Activated CD4-positive, alpha-beta memory T cell treated with anti-CD3 and anti-CD28 coated beads for 36 hours (primary cell): ENCODE data around the gene CNNM2. TPM values are rescaled to one million over a fixed set of nuclear protein-coding genes. Genes with fewer than 3 reads are reported as not detected.
"Not testable (repeated sequence)": the region's sequence is repeated elsewhere in the genome, so short reads cannot be mapped to it uniquely, and the experiment has no call there.

ENCODE experiments used
- CTCF ChIA-PET: fragments of 350-600 bp; sonication (Branson Sonifier 250); formaldehyde crosslinking; loops from one replicate; lab custom pipeline; 2021; ENCODE audit warnings: antibody characterized with exemption, inconsistent platforms; lab: Charles Lee
- POLR2A ChIA-PET: fragments of 350-600 bp; sonication (Branson Sonifier 250); formaldehyde crosslinking; loops from one replicate; lab custom pipeline; 2021; ENCODE audit warnings: antibody characterized with exemption; lab: Charles Lee
- DNase-seq: peaks from one replicate; pipeline ENCODE4 v3.0.0-alpha.2; 2020
- H3K27ac Mint-ChIP-seq: one replicate; pipeline ENCODE4 v1.8.0; 2021; ENCODE audit warnings: mixed read lengths
- H3K27me3 Mint-ChIP-seq: one replicate; pipeline ENCODE4 v1.8.0; 2021; ENCODE audit warnings: mixed read lengths
- H3K36me3 Mint-ChIP-seq: one replicate; pipeline ENCODE4 v1.8.0; 2021; ENCODE audit warnings: mixed read lengths
- H3K4me1 Mint-ChIP-seq: one replicate; pipeline ENCODE4 v1.8.0; 2021; ENCODE audit warnings: low read depth, mixed read lengths
- H3K4me3 Mint-ChIP-seq: one replicate; pipeline ENCODE4 v1.8.0; 2021; ENCODE audit warnings: mild to moderate bottlenecking, mixed read lengths
- H3K9me3 Mint-ChIP-seq: one replicate; pipeline ENCODE4 v1.8.0; 2021; ENCODE audit warnings: mixed read lengths
- intact Hi-C: fragments of 100-400 bp; cut with micrococcal nuclease; formaldehyde crosslinking; loops from one replicate; pipeline ENCODE4 v1.15.1; 2023
- total RNA-seq, 2 experiments: library from RNA; stranded (reverse); gene quantifications; one replicate each; pipeline ENCODE4 v1.2.3, GENCODE V29; 2021

CNNM2 gene
- total RNA-seq, 2 experiments from 2014 or later = 4.0 to 4.2 TPM

DNA sequence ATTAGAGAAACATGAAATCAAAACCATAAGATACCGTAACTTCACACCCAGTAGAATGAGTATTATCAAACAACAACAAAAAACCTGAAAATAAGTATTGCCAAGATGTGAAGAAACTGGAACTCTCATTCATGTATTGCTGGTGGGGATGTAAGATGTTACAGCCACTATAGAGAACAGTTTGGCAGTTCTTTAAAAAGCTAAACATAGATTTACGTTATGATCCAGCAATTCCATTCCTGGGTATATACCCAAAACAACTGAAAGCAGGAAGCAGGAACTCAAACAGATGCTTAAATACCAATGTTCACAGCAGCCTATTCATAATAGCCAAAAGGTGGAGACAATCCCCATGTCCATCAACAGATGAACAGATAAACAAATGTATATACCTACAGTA, 202.5 kb downstream of the CNNM2 start:
- H3K4me3 Mint-ChIP-seq = no peak overlapping the region
- H3K9me3 Mint-ChIP-seq = no peaks in the 10 kb centered on the region
- POLR2A ChIA-PET = no interaction called here
- DNase-seq = no peak
- intact Hi-C loops = no loop called here
- H3K36me3 Mint-ChIP-seq = peaks cover 4% of the 10 kb centered on the region
- CTCF ChIA-PET = no interaction called here
- peaks cover 19% of the 10 kb centered on the region for H3K4me1 Mint-ChIP-seq
- H3K27me3 Mint-ChIP-seq = no peaks in the 10 kb centered on the region
- H3K27ac Mint-ChIP-seq = no peak overlapping the region

GRCh38 chr10:103120977-103121735, 203.1 kb downstream of the CNNM2 start:
- ChIA-PET POLR2A (no interaction called here), CTCF (no interaction called here)
- intact Hi-C loops = no loop called here
- DNase-seq = no peak
- no peak overlapping the region for H3K4me3 Mint-ChIP-seq
- no peaks in the 10 kb centered on the region for H3K9me3 Mint-ChIP-seq
- H3K27ac Mint-ChIP-seq = no peak overlapping the region
- H3K27me3 Mint-ChIP-seq = no peaks in the 10 kb centered on the region
- peaks cover 25% of the 10 kb centered on the region for H3K4me1 Mint-ChIP-seq
- peaks cover 4% of the 10 kb centered on the region for H3K36me3 Mint-ChIP-seq

DNA sequence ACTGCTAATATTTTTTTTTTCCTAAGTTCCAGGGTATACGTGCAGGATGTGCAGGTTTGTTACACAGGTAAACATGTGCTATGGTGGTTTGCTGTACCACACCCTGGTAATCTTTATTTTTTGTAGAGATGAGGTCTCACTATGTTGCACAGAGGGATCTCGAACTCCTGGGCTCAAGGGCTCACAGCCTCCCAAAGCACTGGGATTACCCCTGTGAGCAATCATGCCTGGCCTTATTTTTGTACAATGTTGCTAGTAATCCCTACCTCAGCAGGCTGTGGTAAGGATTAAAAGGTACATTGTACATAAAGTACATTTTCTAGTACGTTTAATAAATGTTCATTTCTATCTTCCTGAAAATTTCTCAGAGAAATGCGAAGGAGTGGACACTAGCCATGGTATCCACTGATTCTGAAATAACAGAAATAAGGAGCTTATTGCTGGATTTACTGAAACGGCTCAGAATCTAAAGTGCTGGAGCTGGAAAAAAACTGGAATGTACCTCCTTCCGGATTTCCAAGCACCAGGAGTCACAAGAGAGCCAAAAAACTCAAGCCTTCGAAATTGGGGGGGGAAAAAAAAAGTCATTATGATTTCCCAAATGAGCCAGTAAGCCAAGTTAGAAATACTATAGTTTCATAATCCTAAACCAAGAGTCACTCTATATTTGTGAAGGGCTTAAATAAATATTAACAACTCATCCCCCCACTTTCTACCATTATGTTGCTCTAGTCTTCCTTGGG, 205.4 kb downstream of the CNNM2 start:
- Mint-ChIP-seq H3K36me3 (peaks cover 9% of the 10 kb centered on the region), H3K27me3 (no peaks in the 10 kb centered on the region), H3K4me3 (no peak overlapping the region), H3K9me3 (no peaks in the 10 kb centered on the region), H3K4me1 (peaks cover 26% of the 10 kb centered on the region), H3K27ac (no peak overlapping the region)
- CTCF ChIA-PET = interaction anchor here (2.5 kb wide), 1 partner anchor 121 kb away, joined by 10 read pairs; no protein-coding TSS in a partner anchor
- no peak for DNase-seq
- POLR2A ChIA-PET = interaction anchor here (1.0 kb wide), 1 partner anchor 10 kb away, joined by 3 read pairs; no protein-coding TSS in a partner anchor
- intact Hi-C loops = no loop called here

DNA sequence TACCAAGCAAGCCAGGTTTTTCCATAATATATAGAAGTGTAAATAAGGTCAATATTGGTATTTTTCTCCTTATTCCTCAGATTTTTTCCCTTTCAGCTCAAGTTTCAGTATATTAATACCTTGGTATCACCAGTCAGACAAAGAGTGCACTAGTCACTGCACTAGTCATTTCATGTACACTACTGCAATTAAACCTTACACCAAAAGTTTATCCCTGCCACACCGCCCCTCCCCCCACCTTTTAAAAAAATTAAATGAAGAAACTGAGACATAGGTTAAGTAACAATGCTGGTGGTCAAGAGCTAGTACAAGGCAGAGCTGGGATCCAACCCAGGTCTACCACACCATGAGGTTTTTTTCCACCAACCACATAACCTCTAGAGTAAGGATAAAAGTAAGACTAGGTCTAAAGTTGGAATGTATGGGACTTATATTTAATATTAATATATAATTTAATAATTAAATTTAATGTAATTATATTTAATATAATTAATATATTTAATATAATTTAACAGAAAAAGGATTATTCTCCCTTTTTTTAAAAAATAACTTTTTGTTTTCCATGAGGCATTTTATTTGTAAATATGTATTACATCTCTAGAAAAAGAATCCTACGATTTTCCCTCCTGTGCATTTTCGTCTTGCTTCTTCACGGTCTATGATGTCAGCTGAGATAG, 206.5 kb downstream of the CNNM2 start:
- peak; percentile 41 for DNase-seq
- H3K9me3 Mint-ChIP-seq = no peaks in the 10 kb centered on the region
- H3K36me3 Mint-ChIP-seq = peaks cover 9% of the 10 kb centered on the region
- peaks cover 26% of the 10 kb centered on the region for H3K4me1 Mint-ChIP-seq
- H3K27ac Mint-ChIP-seq = no peak overlapping the region
- no peak overlapping the region for H3K4me3 Mint-ChIP-seq
- POLR2A ChIA-PET = interaction anchor here (1.0 kb wide), 1 partner anchor 11 kb away, joined by 3 read pairs; no protein-coding TSS in a partner anchor
- intact Hi-C loops = no loop called here
- CTCF ChIA-PET = interaction anchor here (2.5 kb wide), 1 partner anchor 120 kb away, joined by 10 read pairs; no protein-coding TSS in a partner anchor
- H3K27me3 Mint-ChIP-seq = no peaks in the 10 kb centered on the region

DNA sequence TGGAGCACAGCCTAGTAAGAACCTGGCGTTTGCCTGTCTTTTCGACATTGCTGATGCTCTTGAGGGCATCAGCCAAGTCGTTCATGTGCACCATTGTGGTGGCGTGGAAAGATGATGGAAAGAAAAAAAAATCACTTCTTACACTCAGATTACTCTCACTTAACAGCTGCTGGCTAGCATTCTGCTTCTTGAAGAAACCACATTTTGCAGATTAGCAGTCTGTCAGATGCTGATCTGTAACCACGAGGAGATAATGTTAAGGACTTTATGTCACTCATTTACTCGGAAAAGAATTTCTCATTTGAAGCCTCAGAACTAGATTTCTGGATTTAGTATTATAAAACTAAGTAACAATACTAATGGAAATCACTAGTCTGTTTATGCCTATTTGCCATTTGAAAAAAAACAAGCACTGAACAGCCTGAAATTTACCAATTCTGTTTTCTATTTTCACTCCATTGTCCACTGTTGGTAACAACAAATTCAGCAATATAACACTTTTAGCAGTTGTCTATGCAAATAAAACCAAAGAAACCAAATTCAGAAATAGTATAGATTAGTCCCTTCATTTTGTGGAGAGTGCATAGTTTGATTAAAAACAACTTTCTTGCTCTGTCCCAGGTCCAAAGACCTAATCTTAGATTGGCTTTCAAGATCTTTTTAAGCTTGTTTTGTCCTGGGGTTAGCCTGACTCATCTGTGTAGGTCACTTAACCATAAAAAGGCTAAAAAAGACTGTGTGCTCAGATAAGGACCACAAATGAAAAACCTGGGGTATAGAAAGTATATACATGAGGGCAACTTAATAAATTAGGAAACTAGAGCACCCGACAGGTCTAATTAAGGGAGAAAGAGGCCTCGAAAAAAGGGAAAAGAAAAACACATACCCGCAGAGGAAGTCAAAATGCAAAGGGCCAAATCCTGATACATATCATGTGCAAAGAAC, 207.5 kb downstream of the CNNM2 start:
- Mint-ChIP-seq H3K27me3 (no peaks in the 10 kb centered on the region), H3K27ac (no peak overlapping the region), H3K36me3 (peaks cover 11% of the 10 kb centered on the region), H3K4me3 (no peak overlapping the region), H3K9me3 (no peaks in the 10 kb centered on the region), H3K4me1 (peaks cover 23% of the 10 kb centered on the region)
- no peak for DNase-seq
- ChIA-PET CTCF (no interaction called here), POLR2A (no interaction called here)
- intact Hi-C loops = no loop called here

GRCh38 chr10:103127241-103127640, 209.1 kb downstream of the CNNM2 start:
- POLR2A ChIA-PET = no interaction called here

DNA sequence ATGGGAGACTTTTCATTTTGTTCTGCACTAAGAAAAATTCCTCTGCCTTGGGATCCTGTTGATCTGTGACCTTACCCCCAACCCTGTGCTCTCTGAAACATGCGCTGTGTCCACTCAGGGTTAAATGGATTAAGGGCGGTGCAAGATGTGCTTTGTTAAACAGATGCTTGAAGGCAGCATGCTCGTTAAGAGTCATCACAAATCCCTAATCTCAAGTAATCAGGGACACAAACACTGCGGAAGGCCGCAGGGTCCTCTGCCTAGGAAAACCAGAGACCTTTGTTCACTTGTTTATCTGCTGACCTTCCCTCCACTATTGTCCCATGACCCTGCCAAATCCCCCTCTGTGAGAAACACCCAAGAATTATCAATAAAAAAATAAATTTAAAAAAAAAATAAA, 212.1 kb downstream of the CNNM2 start:
- Mint-ChIP-seq H3K36me3 (peaks cover 39% of the 10 kb centered on the region), H3K4me1 (peaks cover 15% of the 10 kb centered on the region), H3K9me3 (peaks cover 16% of the 10 kb centered on the region)
- intact Hi-C loops, H3K4me3 Mint-ChIP-seq, POLR2A ChIA-PET, H3K27me3 Mint-ChIP-seq, H3K27ac Mint-ChIP-seq, DNase-seq, CTCF ChIA-PET: not testable (repeated sequence)

More at GRCh38 chr10:103127241-103127640, 209.1 kb downstream of the CNNM2 start:
- CTCF ChIA-PET = interaction anchor here (1.1 kb wide), 1 partner anchor 112 kb away, joined by 3 read pairs; no protein-coding TSS in a partner anchor
- no peak overlapping the region for H3K4me3 Mint-ChIP-seq
- no peaks in the 10 kb centered on the region for H3K9me3 Mint-ChIP-seq
- peaks cover 19% of the 10 kb centered on the region for H3K36me3 Mint-ChIP-seq
- H3K27ac Mint-ChIP-seq = no peak overlapping the region
- intact Hi-C loops = no loop called here
- peaks cover 23% of the 10 kb centered on the region for H3K4me1 Mint-ChIP-seq
- DNase-seq = no peak
- H3K27me3 Mint-ChIP-seq = no peaks in the 10 kb centered on the region

DNA sequence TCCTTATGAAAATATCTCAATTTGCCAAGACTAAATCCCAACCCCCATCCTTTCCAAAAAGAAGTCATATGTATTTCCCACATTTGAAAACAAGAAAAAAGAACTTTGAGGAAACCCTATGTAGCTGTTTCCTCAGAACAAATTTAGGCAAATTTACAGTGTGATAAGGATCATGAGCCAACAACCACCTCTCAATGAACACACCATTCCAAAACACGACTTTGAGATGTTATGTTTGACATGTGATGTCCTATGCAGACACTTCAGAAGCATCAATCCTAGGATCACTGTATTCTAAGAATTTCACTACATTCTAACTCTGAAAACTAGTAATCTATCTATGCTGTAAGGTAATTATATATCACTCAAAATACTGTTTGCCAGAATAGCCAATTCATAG, 212.8 kb downstream of the CNNM2 start:
- POLR2A ChIA-PET = no interaction called here
- CTCF ChIA-PET = no interaction called here
- Mint-ChIP-seq H3K4me1 (peaks cover 14% of the 10 kb centered on the region), H3K4me3 (no peak overlapping the region), H3K9me3 (peaks cover 17% of the 10 kb centered on the region), H3K27ac (no peak overlapping the region), H3K27me3 (no peaks in the 10 kb centered on the region), H3K36me3 (peaks cover 41% of the 10 kb centered on the region)
- no peak for DNase-seq
- intact Hi-C loops = no loop called here

- POLR2A ChIA-PET = not testable (repeated sequence)
- peaks cover 48% of the 10 kb centered on the region for H3K36me3 Mint-ChIP-seq
- peak; percentile 49 for DNase-seq
Observed at GRCh38 chr10:103135168-103135567, 217.1 kb downstream of the CNNM2 start.

DNA sequence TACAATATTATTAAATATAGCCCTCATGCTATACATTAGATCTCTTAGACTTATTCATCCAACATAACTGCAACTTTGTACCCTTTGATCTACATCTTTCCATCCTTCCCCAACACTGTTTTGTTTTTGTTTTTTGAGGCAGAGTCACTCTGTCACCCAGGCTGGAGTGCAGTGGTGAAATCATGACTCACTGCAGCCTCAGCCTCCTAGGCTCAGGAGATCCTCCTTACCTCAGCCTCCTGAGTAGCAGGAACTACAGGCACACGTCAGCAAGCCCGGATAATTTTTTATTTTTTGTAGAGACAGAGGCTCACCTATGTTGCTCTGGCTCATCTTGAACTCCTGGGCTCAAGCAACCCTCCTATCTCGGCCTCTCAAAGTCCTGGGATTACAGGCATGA, 221.7 kb downstream of the CNNM2 start:
- Mint-ChIP-seq H3K36me3 (peaks cover 22% of the 10 kb centered on the region), H3K4me3 (no peak overlapping the region), H3K9me3 (peaks cover 6% of the 10 kb centered on the region), H3K27ac (no peak overlapping the region), H3K27me3 (no peaks in the 10 kb centered on the region), H3K4me1 (peaks cover 17% of the 10 kb centered on the region)
- intact Hi-C loops = no loop called here
- no peak for DNase-seq
- ChIA-PET CTCF (no interaction called here), POLR2A (no interaction called here)

More at GRCh38 chr10:103135168-103135567, 217.1 kb downstream of the CNNM2 start:
- CTCF ChIA-PET, H3K27me3 Mint-ChIP-seq, H3K4me3 Mint-ChIP-seq: not testable (repeated sequence)
- peak overlapping the region; percentile 63 for H3K27ac Mint-ChIP-seq
- H3K9me3 Mint-ChIP-seq = peaks cover 17% of the 10 kb centered on the region
- peaks cover 16% of the 10 kb centered on the region for H3K4me1 Mint-ChIP-seq
- intact Hi-C loops = loop anchor here (2.0 kb wide), 1 partner anchor 22 kb away; no protein-coding TSS in a partner anchor
